ENCODE results near the gene CHD3.

The CHD3 gene

GRCh38 chr17:7894226-7894625 lies 5.6 kb downstream of the CHD3 start:
- DNase-seq (ENCODE audit: low spot score): no peak

- DNase-seq (ENCODE audit: low spot score): no peak
These were observed 6.3 kb downstream of the CHD3 start for GRCh38 chr17:7894866-7895265.

DNA sequence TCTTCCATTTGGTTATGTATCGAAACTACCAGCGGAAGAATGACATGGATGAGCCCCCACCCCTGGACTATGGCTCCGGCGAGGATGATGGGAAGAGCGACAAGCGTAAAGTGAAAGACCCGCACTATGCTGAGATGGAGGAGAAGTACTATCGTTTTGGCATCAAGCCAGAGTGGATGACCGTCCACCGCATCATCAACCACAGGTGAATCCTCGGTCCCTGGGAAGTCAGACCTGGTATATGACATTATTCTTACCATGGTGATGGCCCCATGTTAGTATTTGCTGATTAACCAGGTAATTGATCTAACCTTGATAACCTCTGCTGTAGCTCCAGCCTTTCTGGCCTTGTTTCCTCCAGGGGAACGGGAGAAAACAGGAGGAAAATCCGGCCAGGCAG lies 8.5 kb downstream of the CHD3 start:
- no peak for DNase-seq (ENCODE audit: low spot score)

DNA sequence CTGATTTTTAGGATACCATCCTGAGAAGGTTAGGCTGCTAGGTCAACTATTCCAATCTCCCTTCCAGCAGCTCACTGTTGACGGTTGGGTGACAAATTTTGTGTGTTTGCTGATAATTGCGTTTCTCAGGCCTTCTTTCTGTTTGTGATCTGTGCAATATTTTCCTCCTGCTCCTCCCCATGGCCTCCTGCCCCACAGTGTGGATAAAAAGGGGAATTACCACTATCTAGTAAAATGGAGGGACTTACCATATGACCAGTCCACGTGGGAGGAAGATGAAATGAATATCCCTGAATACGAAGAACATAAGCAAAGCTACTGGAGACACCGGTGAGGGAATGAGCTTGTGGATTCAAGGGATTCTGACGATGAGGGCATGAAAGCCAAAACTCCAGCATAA lies 9.2 kb downstream of the CHD3 start:
- DNase-seq (ENCODE audit: low spot score): peak; percentile 45

GRCh38 chr17:7903154-7904103 lies 14.8 kb downstream of the CHD3 start:
- no peak for DNase-seq (ENCODE audit: low spot score)

DNA sequence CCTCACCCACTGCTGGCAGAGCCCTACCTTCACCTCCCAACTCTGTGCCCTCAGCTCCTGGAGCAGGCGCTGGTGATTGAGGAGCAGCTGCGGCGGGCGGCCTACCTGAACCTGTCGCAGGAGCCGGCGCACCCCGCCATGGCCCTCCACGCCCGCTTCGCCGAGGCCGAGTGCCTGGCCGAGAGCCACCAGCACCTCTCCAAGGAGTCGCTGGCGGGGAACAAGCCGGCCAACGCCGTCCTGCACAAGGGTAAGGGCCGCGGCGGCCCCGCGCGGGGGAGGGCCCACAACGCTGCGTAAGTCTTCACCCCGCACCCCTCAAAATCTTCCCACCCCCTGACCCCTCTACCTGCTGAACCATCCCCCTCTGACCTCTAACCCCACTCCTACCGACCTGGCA lies 20.5 kb downstream of the CHD3 start:
- no peak for DNase-seq (ENCODE audit: low spot score)

DNA sequence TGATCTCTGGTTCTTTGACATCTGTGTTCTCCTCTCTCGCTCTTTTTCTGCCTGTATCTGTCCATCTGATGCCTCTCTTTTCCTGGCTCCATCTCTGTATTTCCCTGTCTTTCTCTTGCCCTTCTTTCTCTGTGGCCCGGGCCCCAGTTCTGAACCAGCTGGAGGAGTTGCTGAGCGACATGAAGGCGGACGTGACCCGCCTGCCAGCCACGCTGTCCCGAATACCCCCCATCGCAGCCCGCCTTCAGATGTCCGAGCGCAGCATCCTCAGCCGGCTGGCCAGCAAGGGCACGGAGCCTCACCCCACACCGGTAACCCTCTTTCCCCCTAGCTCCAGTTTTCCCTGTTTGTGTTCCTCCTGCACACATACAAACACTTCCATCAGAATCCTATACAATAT lies 21.7 kb downstream of the CHD3 start:
- DNase-seq (ENCODE audit: low spot score): no peak

- DNase-seq (ENCODE audit: low spot score): no peak
These were observed 22.1 kb downstream of the CHD3 start for GRCh38 chr17:7910711-7911110.

- no peak for DNase-seq (ENCODE audit: low spot score)
These were observed 22.5 kb downstream of the CHD3 start for GRCh38 chr17:7911116-7911515.

DNA sequence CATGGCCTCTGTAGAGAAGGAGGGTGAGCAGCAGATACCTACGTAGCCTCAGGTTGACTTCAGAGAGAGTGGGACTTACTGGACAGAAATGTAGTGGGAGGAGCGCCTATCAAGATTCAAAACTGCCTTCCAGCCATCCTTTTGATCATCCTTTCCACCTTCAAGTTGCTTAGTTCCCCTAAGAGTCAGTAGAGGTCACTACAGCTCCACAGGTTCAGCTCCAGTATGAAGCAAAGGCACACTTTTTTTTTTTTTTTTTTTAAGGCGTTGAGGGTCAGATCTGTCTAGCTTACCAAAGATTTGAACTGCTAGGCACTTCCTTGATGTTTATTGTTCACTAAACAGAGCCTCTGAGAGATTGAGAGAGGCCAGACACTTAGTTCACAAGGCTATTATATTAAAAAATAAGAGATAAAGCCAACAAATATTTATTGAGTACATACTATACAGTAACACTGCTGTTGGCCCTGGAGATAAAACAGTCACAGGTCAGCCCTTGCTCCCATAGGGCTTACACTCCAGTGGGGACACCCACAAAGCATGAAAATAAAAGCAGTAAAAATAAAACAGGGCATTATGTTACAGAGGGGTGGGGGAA lies 24.4 kb downstream of the CHD3 start:
- DNase-seq (ENCODE audit: low spot score): peak; percentile 87

- DNase-seq (ENCODE audit: low spot score): no peak
These were observed 26.6 kb downstream of the CHD3 start for GRCh38 chr17:7915179-7915610.

DNA sequence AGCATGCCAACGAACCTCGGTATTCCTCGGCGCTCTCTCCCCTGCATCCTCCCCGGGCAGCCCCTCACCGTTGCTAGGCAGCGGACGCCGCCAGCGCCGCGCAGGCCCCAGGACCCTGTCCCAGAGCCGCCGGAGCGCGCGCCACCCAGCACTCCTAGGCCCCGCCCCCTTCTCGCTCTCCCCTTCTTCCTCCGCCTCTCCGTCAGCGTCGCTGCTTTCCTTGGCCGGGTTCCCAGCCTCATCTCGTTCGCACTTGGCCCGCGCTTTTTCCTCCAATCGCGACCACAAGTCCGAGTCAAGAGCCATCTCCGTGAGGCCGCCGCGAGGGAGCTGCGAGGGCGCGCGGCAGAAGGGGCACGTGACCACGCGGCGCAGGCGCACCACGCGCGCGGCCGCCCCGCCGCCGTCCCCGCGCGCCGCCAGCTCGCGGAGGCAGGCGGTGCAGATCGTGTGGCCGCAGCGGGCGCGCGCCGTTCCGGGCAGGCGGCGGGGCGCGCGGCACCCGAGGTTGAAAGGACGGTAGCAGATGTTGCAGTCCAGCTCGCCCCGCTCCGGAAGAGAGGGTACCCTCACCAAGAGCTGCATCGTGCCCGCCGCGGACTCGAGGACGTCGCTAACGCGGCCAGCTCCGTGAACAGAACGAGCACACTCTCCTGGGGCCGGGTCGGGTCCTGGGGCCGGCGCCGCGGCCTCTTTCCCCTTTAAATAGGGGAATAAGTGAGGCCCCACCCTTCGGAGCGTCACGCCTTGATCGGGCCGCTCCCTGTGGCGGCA lies 27.2 kb downstream of the CHD3 start, which contains the start of gene RNF227:
TSS of gene RNF227 (minus strand) at position 679 of the 774 bp plus-strand sequence. CDS start at position 585, 94 bp downstream.
- DNase-seq (ENCODE audit: low spot score): peak; percentile 93

- DNase-seq (ENCODE audit: low spot score): no peak
These were observed 27.7 kb downstream of the CHD3 start for GRCh38 chr17:7916385-7916682.

DNA sequence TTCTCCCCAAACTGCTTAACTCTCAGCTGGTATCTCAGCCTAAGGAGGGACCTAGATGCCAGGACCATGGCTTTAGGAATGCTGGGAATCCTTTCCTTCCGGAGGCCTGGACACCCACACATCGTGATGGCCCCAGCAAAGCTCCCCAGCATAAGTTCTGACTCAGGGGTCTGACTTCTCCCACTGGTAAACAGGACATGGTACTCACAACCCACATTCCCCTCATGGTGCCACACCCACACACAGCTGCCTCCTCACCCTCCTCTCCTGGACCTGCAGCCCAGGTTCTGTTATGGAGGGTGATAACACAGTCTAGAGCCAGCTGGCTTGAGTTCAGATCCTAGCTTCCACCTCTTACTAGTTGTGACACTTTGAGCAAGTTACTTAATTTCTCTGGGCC lies 28.2 kb downstream of the CHD3 start:
- DNase-seq (ENCODE audit: low spot score): peak; percentile 69

DNA sequence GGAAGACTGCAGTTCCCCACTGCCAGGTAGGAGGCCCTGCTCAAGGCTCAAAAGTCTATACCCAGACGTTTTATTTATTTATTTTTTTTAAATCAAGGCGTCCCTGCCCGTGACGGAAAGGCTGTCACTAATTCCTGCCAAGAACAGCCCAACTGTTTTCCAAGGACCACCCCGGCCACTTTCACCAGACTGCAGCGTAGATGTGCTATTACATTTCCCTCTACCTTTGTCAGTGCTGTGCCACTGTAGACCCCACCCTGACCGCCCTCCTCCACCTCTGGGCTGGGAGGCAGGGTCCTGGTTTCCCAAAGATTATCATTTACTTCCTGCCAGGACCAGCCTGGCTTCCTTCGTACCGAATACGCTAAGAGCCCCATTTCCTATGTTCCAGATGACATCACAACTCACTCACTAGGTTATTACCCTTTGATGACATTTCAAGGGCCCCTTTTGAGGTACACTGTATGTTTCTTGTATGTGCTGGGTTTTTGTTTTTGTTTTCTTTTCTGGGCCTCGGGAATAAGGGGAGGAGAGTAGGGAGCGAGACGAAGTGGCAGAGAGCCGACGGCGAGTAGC lies 33.8 kb downstream of the CHD3 start:
- DNase-seq (ENCODE audit: low spot score): no peak

DNA sequence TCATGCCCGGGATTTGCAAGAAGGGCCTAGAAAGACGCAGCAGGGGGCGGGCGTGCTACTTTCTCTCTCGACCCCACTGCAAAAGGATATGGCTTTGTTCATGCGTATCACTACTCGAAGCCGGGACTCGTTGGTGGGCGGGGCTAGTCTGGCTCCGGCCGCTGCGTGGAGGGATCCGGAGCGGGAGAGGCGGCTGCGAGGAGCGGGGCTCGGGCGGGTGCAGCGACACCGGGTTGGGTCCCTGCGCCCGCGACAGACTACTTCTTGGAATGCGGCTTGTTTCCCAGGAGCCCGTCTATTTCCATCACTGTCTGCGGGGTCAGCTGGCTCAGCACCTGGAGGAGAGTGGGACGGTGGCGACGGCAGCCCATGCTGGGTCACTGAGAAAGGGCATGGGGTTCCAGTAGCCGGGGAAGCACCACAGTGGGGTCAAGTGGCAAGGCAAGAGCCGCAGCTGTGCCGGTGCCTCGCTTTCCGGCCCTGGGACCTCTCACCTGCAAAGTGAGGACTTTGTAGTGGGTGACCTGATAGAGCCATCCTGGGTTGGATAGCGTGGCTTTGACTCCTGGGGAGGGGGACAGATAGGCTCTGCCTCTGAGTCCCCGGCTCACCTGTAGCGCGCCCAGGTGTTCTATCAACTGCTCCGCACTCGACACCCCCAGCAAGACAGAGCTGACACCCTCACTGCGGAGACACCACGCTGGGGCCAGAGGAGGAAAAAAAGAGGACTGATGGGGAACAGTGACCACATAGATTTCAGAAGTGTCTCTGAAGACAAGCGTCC lies 34.4 kb downstream of the CHD3 start:
- peak; percentile 68 for DNase-seq (ENCODE audit: low spot score)

GRCh38 chr17:7927596-7927995 lies 39.0 kb downstream of the CHD3 start:
- DNase-seq (ENCODE audit: low spot score): no peak

DNA sequence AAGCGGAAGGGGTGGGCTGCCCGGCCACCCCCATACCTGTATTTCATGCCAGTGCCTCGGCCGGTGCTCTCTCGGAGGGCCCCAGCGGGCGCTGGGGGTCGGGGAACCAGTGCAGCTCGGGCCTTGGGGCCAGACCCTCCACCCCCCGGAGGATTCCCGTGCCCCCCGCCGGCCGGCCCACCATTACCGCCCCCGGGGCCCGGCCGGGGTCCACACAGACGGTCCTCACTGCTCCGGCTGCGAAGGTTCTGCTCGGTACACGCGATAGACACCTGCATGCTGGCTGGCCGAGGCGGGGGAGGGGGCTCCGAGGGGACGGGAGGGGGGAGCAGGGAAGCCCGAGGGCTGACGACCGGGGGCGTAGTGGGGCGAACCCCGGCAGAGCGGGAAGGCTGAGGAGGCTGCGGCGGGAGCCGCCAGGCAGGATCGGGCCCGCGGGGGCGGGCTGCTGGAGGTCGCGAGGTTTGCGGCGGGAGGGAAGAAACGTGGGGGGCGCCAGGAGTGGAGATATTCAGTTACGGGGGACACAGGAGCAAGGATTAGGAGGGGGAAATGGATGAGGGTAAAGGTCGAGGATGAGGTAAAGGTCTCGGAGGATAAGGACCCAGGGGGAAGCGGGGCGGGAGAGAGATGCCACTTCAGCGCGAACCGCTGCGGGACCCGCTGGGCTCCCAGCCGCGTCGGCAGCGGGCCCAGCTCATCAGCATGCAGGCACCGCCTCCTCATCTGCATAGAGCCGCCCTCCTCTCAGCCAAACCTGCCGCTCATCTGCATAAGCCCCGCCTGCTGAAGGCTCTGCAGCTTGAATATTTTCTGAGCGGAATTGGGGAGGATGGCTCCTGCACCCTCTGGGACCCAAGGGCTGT lies 40.8 kb downstream of the CHD3 start, which contains the start of gene KCNAB3:
TSS of gene KCNAB3 (minus strand) at position 699 of the 866 bp plus-strand sequence. CDS start at position 278, 421 bp downstream.
- DNase-seq (ENCODE audit: low spot score): no peak

GRCh38 chr17:7930841-7931631 lies 42.4 kb downstream of the CHD3 start:
- no peak for DNase-seq (ENCODE audit: low spot score)
